ENCODE data around the gene C11orf86.

Gene C11orf86

GRCh38 chr11:66964495-66964894 is 10.6 kb upstream of the C11orf86 start:
- POLR2A ChIA-PET, result no interaction called here
- DNase-seq (ENCODE audit: extremely low spot score), result no peak
- CTCF ChIA-PET, result interaction anchor here (1.0 to 1.6 kb wide), 2 partner anchors 28 to 72 kb away, joined by 3 read pairs; no protein-coding TSS in a partner anchor
- no peak for TF ChIP-seq CTCF (IDR thresholded peaks at IDR 0.05; ENCODE audit: control extremely low read depth, extremely low read depth, low read depth, missing control alignments)

- DNase-seq (ENCODE audit: extremely low spot score), result no peak
- CTCF ChIA-PET, result interaction anchor here (0.8 to 1.0 kb wide), 2 partner anchors 9 kb away, joined by 4 read pairs; partner anchors contain the start of gene C11orf86
- POLR2A ChIA-PET, result no interaction called here
- no peak for TF ChIP-seq CTCF (IDR thresholded peaks at IDR 0.05; ENCODE audit: control extremely low read depth, extremely low read depth, low read depth, missing control alignments)
Measured at GRCh38 chr11:66966351-66966750, 8.8 kb upstream of the C11orf86 start.

- DNase-seq (ENCODE audit: extremely low spot score), result no peak
- no peak for TF ChIP-seq CTCF (IDR thresholded peaks at IDR 0.05; ENCODE audit: control extremely low read depth, extremely low read depth, low read depth, missing control alignments)
- CTCF ChIA-PET, result no interaction called here
- POLR2A ChIA-PET, result no interaction called here
Measured at GRCh38 chr11:66967670-66968425, 7.3 kb upstream of the C11orf86 start.

- TF ChIP-seq CTCF (IDR thresholded peaks at IDR 0.05; ENCODE audit: control extremely low read depth, extremely low read depth, low read depth, missing control alignments), result no peak
- CTCF ChIA-PET, result no interaction called here
- POLR2A ChIA-PET, result no interaction called here
- DNase-seq (ENCODE audit: extremely low spot score), result no peak
Measured at GRCh38 chr11:66969584-66970225, 5.4 kb upstream of the C11orf86 start.

GRCh38 chr11:66970371-66970806 is 4.7 kb upstream of the C11orf86 start:
- CTCF ChIA-PET, result no interaction called here
- POLR2A ChIA-PET, result no interaction called here
- no peak for DNase-seq (ENCODE audit: extremely low spot score)
- no peak for TF ChIP-seq CTCF (IDR thresholded peaks at IDR 0.05; ENCODE audit: control extremely low read depth, extremely low read depth, low read depth, missing control alignments)

- TF ChIP-seq CTCF (IDR thresholded peaks at IDR 0.05; ENCODE audit: control extremely low read depth, extremely low read depth, low read depth, missing control alignments), result no peak
- ChIA-PET POLR2A (no interaction called here), CTCF (interaction anchor here (1.0 to 1.4 kb wide), 3 partner anchors 18 to 53 kb away, joined by 3 to 4 read pairs (median 4); no protein-coding TSS in a partner anchor)
- DNase-seq (ENCODE audit: extremely low spot score), result no peak
Measured at GRCh38 chr11:66970807-66971442, 4.2 kb upstream of the C11orf86 start.
